ENCODE results near the gene BRAP. TPM values are rescaled to one million over a fixed set of nuclear protein-coding genes. Genes with fewer than 3 reads are reported as not detected.
"Not testable (repeated sequence)": the region's sequence is repeated elsewhere in the genome, so short reads cannot be mapped to it uniquely, and the experiment has no call there.

Gene BRAP
- total RNA-seq, 1 experiment from 2014 or later, result 25.0 TPM

DNA sequence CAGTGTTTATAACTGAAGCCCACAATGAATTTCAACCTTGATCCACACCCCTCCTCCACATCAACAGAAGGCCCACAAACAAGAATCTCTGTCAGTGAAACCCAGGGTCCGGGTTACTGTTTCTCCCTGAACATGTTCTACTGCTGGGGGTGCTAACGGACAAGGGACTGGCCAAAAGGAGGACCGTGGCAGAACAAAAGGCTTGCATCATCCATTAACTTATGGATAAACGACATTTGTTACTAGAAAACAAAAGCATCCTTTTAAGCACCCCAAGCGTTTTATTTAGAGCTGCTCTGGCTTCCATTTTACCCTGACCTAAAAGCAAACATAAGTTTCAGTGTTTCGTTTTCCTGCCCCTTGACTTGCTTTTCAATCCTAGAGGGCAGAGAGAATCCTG lies 32.2 kb downstream of the BRAP start:
- H4K91ac ChIP-seq (ENCODE audit: insufficient read length, low read depth, low read length), result no peak overlapping the region
- Mint-ChIP-seq H3K4me3 (no peak overlapping the region), H3K27ac (no peak overlapping the region), H3K27me3 (ENCODE audit: low read depth) (no peaks in the 10 kb centered on the region), H3K36me3 (ENCODE audit: insufficient read depth in 1 of 3, low read depth in 3 of 3) (peaks cover 22 to 69% (median 45%) of the 10 kb centered on the region in 3 experiments; a peak in 6 of 7 replicates), H3K4me1 (no peaks in the 10 kb centered on the region), H3K9me3 (no peaks in the 10 kb centered on the region)
- no peak overlapping the region for H3K27ac ChIP-seq (ENCODE audit: insufficient read length, low read depth, low read length)
- H2AFZ ChIP-seq (ENCODE audit: low read length), result no peak overlapping the region
- H3K14ac ChIP-seq (ENCODE audit: insufficient read depth, low read length), result no peak overlapping the region
- H3K9me3 ChIP-seq (ENCODE audit: control insufficient read depth, low read depth, low read length), result no peaks in the 10 kb centered on the region
- H4K8ac ChIP-seq (replicated peaks; ENCODE audit: insufficient read length, low read depth, low read length), result no peak overlapping the region
- H3K18ac ChIP-seq (ENCODE audit: insufficient read length, low read depth, low read length), result no peak overlapping the region
- no peak overlapping the region for H2BK20ac ChIP-seq (ENCODE audit: low read depth, low read length, poor library complexity, severe bottlenecking)
- no peak overlapping the region for H3K56ac ChIP-seq (ENCODE audit: insufficient read length, low read depth, low read length)
- no peaks in the 10 kb centered on the region for H3K79me1 ChIP-seq (ENCODE audit: insufficient read depth, low read depth, low read length, poor library complexity, severe bottlenecking)
- no peaks in the 10 kb centered on the region for H4K20me1 ChIP-seq (ENCODE audit: control insufficient read depth, insufficient read depth, insufficient read length)
- no peak overlapping the region for H2BK15ac ChIP-seq (ENCODE audit: low read depth, low read length)
- H3K4me1 ChIP-seq (ENCODE audit: insufficient read depth, low read length), result no peaks in the 10 kb centered on the region
- H2BK120ac ChIP-seq (ENCODE audit: low read depth, low read length, poor library complexity, severe bottlenecking), result no peak overlapping the region
- no peaks in the 10 kb centered on the region for H3K79me2 ChIP-seq (ENCODE audit: insufficient read depth, low read length)
- no CpG with 5 or more reads among the region's 6 CpGs for WGBS (ENCODE audit: extremely low coverage, insufficient read length, low lambda C conversion rate)
- H3K27me3 ChIP-seq (ENCODE audit: insufficient read depth, low read length), result no peaks in the 10 kb centered on the region
- no peak overlapping the region for H3K9ac ChIP-seq (ENCODE audit: extremely low read depth, insufficient read length, low read length)
- no peaks in the 10 kb centered on the region for H3K23me2 ChIP-seq (ENCODE audit: insufficient read length, low read depth, low read length, poor library complexity, severe bottlenecking)
- H2AK5ac ChIP-seq (ENCODE audit: insufficient read length, low read length), result no peak overlapping the region
- no peak overlapping the region for H3K4me2 ChIP-seq (ENCODE audit: insufficient read depth, insufficient read length, low read length)
- no peak overlapping the region for H3K23ac ChIP-seq (ENCODE audit: insufficient read length, low read depth, low read length)
- H3T11ph ChIP-seq (ENCODE audit: low read length), result no peak overlapping the region
- TF ChIP-seq, protein P1, sequence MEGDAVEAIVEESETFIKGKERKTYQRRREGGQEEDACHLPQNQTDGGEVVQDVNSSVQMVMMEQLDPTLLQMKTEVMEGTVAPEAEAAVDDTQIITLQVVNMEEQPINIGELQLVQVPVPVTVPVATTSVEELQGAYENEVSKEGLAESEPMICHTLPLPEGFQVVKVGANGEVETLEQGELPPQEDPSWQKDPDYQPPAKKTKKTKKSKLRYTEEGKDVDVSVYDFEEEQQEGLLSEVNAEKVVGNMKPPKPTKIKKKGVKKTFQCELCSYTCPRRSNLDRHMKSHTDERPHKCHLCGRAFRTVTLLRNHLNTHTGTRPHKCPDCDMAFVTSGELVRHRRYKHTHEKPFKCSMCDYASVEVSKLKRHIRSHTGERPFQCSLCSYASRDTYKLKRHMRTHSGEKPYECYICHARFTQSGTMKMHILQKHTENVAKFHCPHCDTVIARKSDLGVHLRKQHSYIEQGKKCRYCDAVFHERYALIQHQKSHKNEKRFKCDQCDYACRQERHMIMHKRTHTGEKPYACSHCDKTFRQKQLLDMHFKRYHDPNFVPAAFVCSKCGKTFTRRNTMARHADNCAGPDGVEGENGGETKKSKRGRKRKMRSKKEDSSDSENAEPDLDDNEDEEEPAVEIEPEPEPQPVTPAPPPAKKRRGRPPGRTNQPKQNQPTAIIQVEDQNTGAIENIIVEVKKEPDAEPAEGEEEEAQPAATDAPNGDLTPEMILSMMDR (conservative IDR thresholded peaks at IDR 0.05), result no peak
- DNase-seq, result no peak
- no peak overlapping the region for H2BK5ac ChIP-seq (ENCODE audit: insufficient read length, low read length)
- H2BK12ac ChIP-seq (ENCODE audit: insufficient read length, low read depth, low read length), result no peak overlapping the region
- H3K4ac ChIP-seq (ENCODE audit: low read depth, low read length), result no peak overlapping the region
- H4K5ac ChIP-seq (ENCODE audit: insufficient read length, low read depth, low read length), result no peak overlapping the region

DNA sequence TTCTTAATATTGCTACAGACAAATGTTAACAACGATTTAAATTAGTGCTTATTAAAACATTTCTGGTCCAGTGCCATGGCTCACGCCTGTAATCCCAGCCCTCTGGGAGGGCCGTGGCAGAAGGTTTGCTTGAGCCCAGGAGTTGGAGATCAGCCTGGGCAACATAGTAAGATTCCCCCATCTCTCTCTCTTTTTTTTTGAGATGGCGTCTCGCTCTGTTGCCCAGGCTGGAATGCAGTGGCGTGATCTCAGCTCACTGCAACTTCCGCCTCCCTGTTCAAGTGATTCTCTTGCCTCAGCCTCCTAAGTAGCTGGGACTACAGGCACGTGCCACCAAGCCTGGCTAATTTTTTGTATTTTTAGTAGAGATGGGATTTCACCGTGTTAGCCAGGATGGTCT lies 33.2 kb downstream of the BRAP start:
- H3K23me2 ChIP-seq (ENCODE audit: insufficient read length, low read depth, low read length, poor library complexity, severe bottlenecking); H2BK120ac ChIP-seq (ENCODE audit: low read depth, low read length, poor library complexity, severe bottlenecking); H3K27ac ChIP-seq (ENCODE audit: insufficient read length, low read depth, low read length); H3K14ac ChIP-seq (ENCODE audit: insufficient read depth, low read length); H3K18ac ChIP-seq (ENCODE audit: insufficient read length, low read depth, low read length); H2BK15ac ChIP-seq (ENCODE audit: low read depth, low read length); H3K9ac ChIP-seq (ENCODE audit: extremely low read depth, insufficient read length, low read length); H4K20me1 ChIP-seq (ENCODE audit: control insufficient read depth, insufficient read depth, insufficient read length); H4K91ac ChIP-seq (ENCODE audit: insufficient read length, low read depth, low read length); H3K27ac Mint-ChIP-seq; H3T11ph ChIP-seq (ENCODE audit: low read length); H4K8ac ChIP-seq (replicated peaks; ENCODE audit: insufficient read length, low read depth, low read length); H3K27me3 Mint-ChIP-seq (ENCODE audit: low read depth); H3K4me3 Mint-ChIP-seq; H3K27me3 ChIP-seq (ENCODE audit: insufficient read depth, low read length); H3K79me1 ChIP-seq (ENCODE audit: insufficient read depth, low read depth, low read length, poor library complexity, severe bottlenecking); H3K23ac ChIP-seq (ENCODE audit: insufficient read length, low read depth, low read length); H2AK5ac ChIP-seq (ENCODE audit: insufficient read length, low read length); H4K5ac ChIP-seq (ENCODE audit: insufficient read length, low read depth, low read length); H3K4me1 Mint-ChIP-seq; H3K56ac ChIP-seq (ENCODE audit: insufficient read length, low read depth, low read length); H3K9me3 ChIP-seq (ENCODE audit: control insufficient read depth, low read depth, low read length); H3K4me2 ChIP-seq (ENCODE audit: insufficient read depth, insufficient read length, low read length); H3K9me3 Mint-ChIP-seq; DNase-seq; H2BK12ac ChIP-seq (ENCODE audit: insufficient read length, low read depth, low read length); H3K79me2 ChIP-seq (ENCODE audit: insufficient read depth, low read length); H2BK5ac ChIP-seq (ENCODE audit: insufficient read length, low read length); H2AFZ ChIP-seq (ENCODE audit: low read length); H3K4ac ChIP-seq (ENCODE audit: low read depth, low read length); H2BK20ac ChIP-seq (ENCODE audit: low read depth, low read length, poor library complexity, severe bottlenecking); H3K4me1 ChIP-seq (ENCODE audit: insufficient read depth, low read length): not testable (repeated sequence)
- peaks cover 17 to 65% (median 37%) of the 10 kb centered on the region in 3 experiments; a peak in 6 of 7 replicates for H3K36me3 Mint-ChIP-seq (ENCODE audit: insufficient read depth in 1 of 3, low read depth in 3 of 3)
- WGBS (ENCODE audit: extremely low coverage, insufficient read length, low lambda C conversion rate), result no CpG with 5 or more reads among the region's 9 CpGs
